ENCODE measurements around the gene SULT1C4. TPM values are rescaled to one million over a fixed set of nuclear protein-coding genes. Genes with fewer than 3 reads are reported as not detected.

The SULT1C4 gene
- total and polyA plus RNA-seq, 2 experiments from 2014 or later = 0.87 to 2.1 TPM

DNA sequence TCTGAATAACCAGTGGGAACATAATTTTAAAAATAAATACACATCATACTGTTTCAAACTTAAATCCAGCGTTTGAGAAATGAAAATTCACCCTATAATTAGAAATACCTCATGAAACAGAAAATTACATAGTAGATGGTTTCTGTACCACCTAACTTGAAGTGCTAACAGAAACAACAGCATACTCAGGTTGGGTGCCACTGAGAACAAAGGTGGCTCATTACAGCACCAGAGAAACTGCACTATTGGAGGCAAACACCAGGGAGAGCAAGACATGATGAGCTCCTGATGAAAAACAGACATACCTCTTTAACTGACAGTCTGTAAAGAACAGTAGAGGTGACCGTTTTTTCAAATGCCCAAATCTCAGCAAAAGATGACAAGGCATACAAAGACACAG lies 12.6 kb downstream of the SULT1C4 start:
- Mint-ChIP-seq H3K4me3 (no peak overlapping the region), H3K27ac (no peak overlapping the region), H3K36me3 (ENCODE audit: low read depth) (peaks cover 6% of the 10 kb centered on the region; the same call in 2 of the 3 replicates), H3K9me3 (peaks cover 7% of the 10 kb centered on the region), H3K27me3 (ENCODE audit: insufficient read depth, low read depth, poor library complexity) (peaks cover 2% of the 10 kb centered on the region), H3K4me1 (peaks cover 11% of the 10 kb centered on the region)
- no peaks in the 10 kb centered on the region for H3K9me2 ChIP-seq (ENCODE audit: insufficient read depth)
- TF ChIP-seq CREB1 (CRISPR knock-in tag; IDR thresholded peaks at IDR 0.05; ENCODE audit: low read depth) (no peak), EZH2 (IDR thresholded peaks at IDR 0.05; ENCODE audit: low read depth, unreplicated experiment) (no peak), ZNF114 (CRISPR knock-in tag; IDR thresholded peaks at IDR 0.05) (no peak), JUNB (IDR thresholded peaks at IDR 0.05; ENCODE audit: unreplicated experiment) (no peak), STAT1 (IDR thresholded peaks at IDR 0.05; ENCODE audit: unreplicated experiment) (no peak), NANOG (IDR thresholded peaks at IDR 0.05; ENCODE audit: borderline replicate concordance) (no peak), POLR2AphosphoS5 (IDR thresholded peaks at IDR 0.05; ENCODE audit: low read depth) (no peak)
- no peaks in the 10 kb centered on the region for H4K20me1 ChIP-seq (replicated peaks; ENCODE audit: insufficient read depth)
- no peaks in the 10 kb centered on the region for H3K79me2 ChIP-seq (replicated peaks; ENCODE audit: insufficient read depth)
- no peaks in the 10 kb centered on the region for H3F3A ChIP-seq (replicated peaks; ENCODE audit: low read depth)
- ATAC-seq (no peak), DNase-seq (ENCODE audit: low spot score) (no peak)
- H3K27me3 ChIP-seq (ENCODE audit: insufficient read depth) = no peaks in the 10 kb centered on the region
- H3K4me1 ChIP-seq (ENCODE audit: insufficient read depth) = 0 out of 2 replicates have a peak, but pooled peaks cover 4% of the 10 kb centered on the region
- no peak overlapping the region for H2AFZ ChIP-seq
- H3K36me3 ChIP-seq (ENCODE audit: insufficient read depth) = no peaks in the 10 kb centered on the region
- H3K27ac ChIP-seq (ENCODE audit: low read depth) = no peak overlapping the region
- H3K4me2 ChIP-seq = no peak overlapping the region
- no peak overlapping the region for H3K4me3 ChIP-seq

DNA sequence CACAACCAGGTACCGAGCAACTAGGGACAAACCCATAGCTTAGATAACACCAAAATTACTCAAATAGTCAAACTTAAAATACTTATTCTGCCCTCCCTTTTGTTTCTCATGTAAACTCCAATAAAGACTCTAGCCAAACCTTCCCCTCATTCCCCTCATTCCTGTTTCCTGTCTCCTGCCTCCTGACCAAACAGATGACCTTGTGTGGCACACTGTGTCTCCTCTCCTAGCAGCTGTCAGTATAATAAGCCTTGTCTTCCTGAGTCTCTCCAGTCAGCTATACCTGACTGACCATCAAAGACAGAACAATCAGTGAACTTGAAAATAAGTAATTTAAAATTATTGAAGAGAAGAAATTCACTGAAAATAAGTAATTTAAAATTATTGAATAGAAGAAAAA lies 14.3 kb downstream of the SULT1C4 start:
- H2AFZ ChIP-seq = no peak overlapping the region; the same call in 1 of the 2 replicates
- no peak overlapping the region for H3K27ac ChIP-seq (ENCODE audit: low read depth)
- 0 out of 2 replicates have a peak, but pooled peaks cover 8% of the 10 kb centered on the region for H3K4me1 ChIP-seq (ENCODE audit: insufficient read depth)
- peaks cover 18% of the 10 kb centered on the region for H3K4me1 Mint-ChIP-seq
- no peaks in the 10 kb centered on the region for H3K27me3 Mint-ChIP-seq (ENCODE audit: insufficient read depth, low read depth, poor library complexity)
- DNase-seq (ENCODE audit: low spot score) (no peak), ATAC-seq (no peak)
- H3K27me3 ChIP-seq (ENCODE audit: insufficient read depth) = no peaks in the 10 kb centered on the region
- H3K79me2 ChIP-seq (replicated peaks; ENCODE audit: insufficient read depth) = no peaks in the 10 kb centered on the region
- H3K36me3 Mint-ChIP-seq (ENCODE audit: low read depth) = peaks cover 10% of the 10 kb centered on the region
- peaks cover 12% of the 10 kb centered on the region for H3K9me3 Mint-ChIP-seq
- no peaks in the 10 kb centered on the region for H3K9me2 ChIP-seq (ENCODE audit: insufficient read depth)
- H3K4me3 ChIP-seq = no peak overlapping the region
- no peak overlapping the region for H3K27ac Mint-ChIP-seq
- no peak overlapping the region for H3K4me3 Mint-ChIP-seq
- H3K36me3 ChIP-seq (ENCODE audit: insufficient read depth) = no peaks in the 10 kb centered on the region
- no peaks in the 10 kb centered on the region for H3F3A ChIP-seq (replicated peaks; ENCODE audit: low read depth)
- no peaks in the 10 kb centered on the region for H4K20me1 ChIP-seq (replicated peaks; ENCODE audit: insufficient read depth)
- no peak overlapping the region for H3K4me2 ChIP-seq
- TF ChIP-seq EZH2phosphoT487 (IDR thresholded peaks at IDR 0.05; ENCODE audit: unreplicated experiment) (no peak), EZH2 (IDR thresholded peaks at IDR 0.05; ENCODE audit: low read depth, unreplicated experiment) (no peak), STAT1 (IDR thresholded peaks at IDR 0.05; ENCODE audit: unreplicated experiment) (no peak), JUNB (IDR thresholded peaks at IDR 0.05; ENCODE audit: unreplicated experiment) (no peak), ZNF331 (CRISPR knock-in tag; IDR thresholded peaks at IDR 0.05; ENCODE audit: low read depth) (no peak), POLR2AphosphoS5 (IDR thresholded peaks at IDR 0.05; ENCODE audit: low read depth) (no peak), NANOG (IDR thresholded peaks at IDR 0.05; ENCODE audit: borderline replicate concordance) (no peak), CREB1 (CRISPR knock-in tag; IDR thresholded peaks at IDR 0.05; ENCODE audit: low read depth) (no peak), ZNF114 (CRISPR knock-in tag; IDR thresholded peaks at IDR 0.05) (no peak)
- TF ChIP-seq, protein P1, sequence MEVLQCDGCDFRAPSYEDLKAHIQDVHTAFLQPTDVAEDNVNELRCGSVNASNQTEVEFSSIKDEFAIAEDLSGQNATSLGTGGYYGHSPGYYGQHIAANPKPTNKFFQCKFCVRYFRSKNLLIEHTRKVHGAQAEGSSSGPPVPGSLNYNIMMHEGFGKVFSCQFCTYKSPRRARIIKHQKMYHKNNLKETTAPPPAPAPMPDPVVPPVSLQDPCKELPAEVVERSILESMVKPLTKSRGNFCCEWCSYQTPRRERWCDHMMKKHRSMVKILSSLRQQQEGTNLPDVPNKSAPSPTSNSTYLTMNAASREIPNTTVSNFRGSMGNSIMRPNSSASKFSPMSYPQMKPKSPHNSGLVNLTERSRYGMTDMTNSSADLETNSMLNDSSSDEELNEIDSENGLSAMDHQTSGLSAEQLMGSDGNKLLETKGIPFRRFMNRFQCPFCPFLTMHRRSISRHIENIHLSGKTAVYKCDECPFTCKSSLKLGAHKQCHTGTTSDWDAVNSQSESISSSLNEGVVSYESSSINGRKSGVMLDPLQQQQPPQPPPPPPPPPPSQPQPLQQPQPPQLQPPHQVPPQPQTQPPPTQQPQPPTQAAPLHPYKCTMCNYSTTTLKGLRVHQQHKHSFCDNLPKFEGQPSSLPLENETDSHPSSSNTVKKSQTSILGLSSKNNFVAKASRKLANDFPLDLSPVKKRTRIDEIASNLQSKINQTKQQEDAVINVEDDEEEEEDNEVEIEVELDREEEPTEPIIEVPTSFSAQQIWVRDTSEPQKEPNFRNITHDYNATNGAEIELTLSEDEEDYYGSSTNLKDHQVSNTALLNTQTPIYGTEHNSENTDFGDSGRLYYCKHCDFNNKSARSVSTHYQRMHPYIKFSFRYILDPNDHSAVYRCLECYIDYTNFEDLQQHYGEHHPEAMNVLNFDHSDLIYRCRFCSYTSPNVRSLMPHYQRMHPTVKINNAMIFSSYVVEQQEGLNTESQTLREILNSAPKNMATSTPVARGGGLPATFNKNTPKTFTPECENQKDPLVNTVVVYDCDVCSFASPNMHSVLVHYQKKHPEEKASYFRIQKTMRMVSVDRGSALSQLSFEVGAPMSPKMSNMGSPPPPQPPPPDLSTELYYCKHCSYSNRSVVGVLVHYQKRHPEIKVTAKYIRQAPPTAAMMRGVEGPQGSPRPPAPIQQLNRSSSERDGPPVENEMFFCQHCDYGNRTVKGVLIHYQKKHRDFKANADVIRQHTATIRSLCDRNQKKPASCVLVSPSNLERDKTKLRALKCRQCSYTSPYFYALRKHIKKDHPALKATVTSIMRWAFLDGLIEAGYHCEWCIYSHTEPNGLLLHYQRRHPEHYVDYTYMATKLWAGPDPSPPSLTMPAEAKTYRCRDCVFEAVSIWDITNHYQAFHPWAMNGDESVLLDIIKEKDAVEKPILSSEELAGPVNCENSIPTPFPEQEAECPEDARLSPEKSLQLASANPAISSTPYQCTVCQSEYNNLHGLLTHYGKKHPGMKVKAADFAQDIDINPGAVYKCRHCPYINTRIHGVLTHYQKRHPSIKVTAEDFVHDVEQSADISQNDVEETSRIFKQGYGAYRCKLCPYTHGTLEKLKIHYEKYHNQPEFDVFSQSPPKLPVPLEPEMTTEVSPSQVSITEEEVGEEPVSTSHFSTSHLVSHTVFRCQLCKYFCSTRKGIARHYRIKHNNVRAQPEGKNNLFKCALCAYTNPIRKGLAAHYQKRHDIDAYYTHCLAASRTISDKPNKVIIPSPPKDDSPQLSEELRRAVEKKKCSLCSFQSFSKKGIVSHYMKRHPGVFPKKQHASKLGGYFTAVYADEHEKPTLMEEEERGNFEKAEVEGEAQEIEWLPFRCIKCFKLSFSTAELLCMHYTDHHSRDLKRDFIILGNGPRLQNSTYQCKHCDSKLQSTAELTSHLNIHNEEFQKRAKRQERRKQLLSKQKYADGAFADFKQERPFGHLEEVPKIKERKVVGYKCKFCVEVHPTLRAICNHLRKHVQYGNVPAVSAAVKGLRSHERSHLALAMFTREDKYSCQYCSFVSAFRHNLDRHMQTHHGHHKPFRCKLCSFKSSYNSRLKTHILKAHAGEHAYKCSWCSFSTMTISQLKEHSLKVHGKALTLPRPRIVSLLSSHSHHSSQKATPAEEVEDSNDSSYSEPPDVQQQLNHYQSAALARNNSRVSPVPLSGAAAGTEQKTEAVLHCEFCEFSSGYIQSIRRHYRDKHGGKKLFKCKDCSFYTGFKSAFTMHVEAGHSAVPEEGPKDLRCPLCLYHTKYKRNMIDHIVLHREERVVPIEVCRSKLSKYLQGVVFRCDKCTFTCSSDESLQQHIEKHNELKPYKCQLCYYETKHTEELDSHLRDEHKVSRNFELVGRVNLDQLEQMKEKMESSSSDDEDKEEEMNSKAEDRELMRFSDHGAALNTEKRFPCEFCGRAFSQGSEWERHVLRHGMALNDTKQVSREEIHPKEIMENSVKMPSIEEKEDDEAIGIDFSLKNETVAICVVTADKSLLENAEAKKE (CRISPR knock-in tag; IDR thresholded peaks at IDR 0.05) = no peak
- TF ChIP-seq, protein P2, sequence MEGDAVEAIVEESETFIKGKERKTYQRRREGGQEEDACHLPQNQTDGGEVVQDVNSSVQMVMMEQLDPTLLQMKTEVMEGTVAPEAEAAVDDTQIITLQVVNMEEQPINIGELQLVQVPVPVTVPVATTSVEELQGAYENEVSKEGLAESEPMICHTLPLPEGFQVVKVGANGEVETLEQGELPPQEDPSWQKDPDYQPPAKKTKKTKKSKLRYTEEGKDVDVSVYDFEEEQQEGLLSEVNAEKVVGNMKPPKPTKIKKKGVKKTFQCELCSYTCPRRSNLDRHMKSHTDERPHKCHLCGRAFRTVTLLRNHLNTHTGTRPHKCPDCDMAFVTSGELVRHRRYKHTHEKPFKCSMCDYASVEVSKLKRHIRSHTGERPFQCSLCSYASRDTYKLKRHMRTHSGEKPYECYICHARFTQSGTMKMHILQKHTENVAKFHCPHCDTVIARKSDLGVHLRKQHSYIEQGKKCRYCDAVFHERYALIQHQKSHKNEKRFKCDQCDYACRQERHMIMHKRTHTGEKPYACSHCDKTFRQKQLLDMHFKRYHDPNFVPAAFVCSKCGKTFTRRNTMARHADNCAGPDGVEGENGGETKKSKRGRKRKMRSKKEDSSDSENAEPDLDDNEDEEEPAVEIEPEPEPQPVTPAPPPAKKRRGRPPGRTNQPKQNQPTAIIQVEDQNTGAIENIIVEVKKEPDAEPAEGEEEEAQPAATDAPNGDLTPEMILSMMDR (conservative IDR thresholded peaks at IDR 0.05; ENCODE audit: low read depth in 2 of 2) = no peak
- TF ChIP-seq, protein P3, sequence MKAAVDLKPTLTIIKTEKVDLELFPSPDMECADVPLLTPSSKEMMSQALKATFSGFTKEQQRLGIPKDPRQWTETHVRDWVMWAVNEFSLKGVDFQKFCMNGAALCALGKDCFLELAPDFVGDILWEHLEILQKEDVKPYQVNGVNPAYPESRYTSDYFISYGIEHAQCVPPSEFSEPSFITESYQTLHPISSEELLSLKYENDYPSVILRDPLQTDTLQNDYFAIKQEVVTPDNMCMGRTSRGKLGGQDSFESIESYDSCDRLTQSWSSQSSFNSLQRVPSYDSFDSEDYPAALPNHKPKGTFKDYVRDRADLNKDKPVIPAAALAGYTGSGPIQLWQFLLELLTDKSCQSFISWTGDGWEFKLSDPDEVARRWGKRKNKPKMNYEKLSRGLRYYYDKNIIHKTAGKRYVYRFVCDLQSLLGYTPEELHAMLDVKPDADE (IDR thresholded peaks at IDR 0.05) = no peak

All from GM23338 (cell line).